Fibroblast of the aortic adventitia (primary cell): ENCODE data around the gene NCK2. TPM values are rescaled to one million over a fixed set of nuclear protein-coding genes. Genes with fewer than 3 reads are reported as not detected.
A peak's percentile ranks its signal among the peaks of the same experiment; 100 is the strongest.

Experiments used
- DNase-seq: peaks from one replicate; pipeline ENCODE4 v3.0.0-alpha.2; 2010; ENCODE audit warnings: low read depth
- H3K4me3 ChIP-seq: 2 replicates; pipeline ENCODE4 v1.5.1; 2011; ENCODE audit warnings: low read depth, mild to moderate bottlenecking, control low read depth, low read length, moderate library complexity
- total RNA-seq: library from RNA; depleted of rRNA; stranded (reverse); fragments of >200 nt; gene quantifications from 2 replicates; pipeline ENCODE4 v1.2.3, GENCODE V29; 2012; ENCODE audit warnings: low replicate concordance
- TF ChIP-seq, protein P1 (sequence below): IDR thresholded peaks from 2 replicates; pipeline ENCODE4 v1.5.1; 2011; ENCODE audit warnings: mild to moderate bottlenecking, low read length, control low read depth, inconsistent platforms; ENCODE audit not compliant: insufficient read depth

The NCK2 gene
- total RNA-seq, 1 donor: 9.4 TPM

DNA sequence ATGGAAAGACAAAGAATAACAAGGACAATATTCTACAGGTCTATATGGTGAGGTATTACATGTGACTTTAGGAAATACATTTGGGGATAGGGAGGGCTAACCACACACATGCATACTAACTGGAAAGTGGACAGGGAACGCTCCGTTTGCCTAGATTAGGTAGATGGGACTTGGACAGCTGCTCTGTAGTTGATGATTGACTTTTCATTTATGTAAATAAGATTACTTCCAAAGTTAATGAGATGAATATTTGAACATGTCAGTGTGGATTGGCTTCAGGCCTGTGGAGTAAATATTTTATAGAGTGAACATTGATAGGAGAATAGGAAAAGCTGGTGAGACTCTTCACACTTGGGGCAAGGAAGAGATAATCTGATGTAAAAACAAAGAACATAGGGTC, 142.0 kb downstream of the NCK2 start:
- no peak for DNase-seq
- no peak overlapping the region for H3K4me3 ChIP-seq
- TF ChIP-seq, protein P1, sequence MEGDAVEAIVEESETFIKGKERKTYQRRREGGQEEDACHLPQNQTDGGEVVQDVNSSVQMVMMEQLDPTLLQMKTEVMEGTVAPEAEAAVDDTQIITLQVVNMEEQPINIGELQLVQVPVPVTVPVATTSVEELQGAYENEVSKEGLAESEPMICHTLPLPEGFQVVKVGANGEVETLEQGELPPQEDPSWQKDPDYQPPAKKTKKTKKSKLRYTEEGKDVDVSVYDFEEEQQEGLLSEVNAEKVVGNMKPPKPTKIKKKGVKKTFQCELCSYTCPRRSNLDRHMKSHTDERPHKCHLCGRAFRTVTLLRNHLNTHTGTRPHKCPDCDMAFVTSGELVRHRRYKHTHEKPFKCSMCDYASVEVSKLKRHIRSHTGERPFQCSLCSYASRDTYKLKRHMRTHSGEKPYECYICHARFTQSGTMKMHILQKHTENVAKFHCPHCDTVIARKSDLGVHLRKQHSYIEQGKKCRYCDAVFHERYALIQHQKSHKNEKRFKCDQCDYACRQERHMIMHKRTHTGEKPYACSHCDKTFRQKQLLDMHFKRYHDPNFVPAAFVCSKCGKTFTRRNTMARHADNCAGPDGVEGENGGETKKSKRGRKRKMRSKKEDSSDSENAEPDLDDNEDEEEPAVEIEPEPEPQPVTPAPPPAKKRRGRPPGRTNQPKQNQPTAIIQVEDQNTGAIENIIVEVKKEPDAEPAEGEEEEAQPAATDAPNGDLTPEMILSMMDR: no peak

DNA sequence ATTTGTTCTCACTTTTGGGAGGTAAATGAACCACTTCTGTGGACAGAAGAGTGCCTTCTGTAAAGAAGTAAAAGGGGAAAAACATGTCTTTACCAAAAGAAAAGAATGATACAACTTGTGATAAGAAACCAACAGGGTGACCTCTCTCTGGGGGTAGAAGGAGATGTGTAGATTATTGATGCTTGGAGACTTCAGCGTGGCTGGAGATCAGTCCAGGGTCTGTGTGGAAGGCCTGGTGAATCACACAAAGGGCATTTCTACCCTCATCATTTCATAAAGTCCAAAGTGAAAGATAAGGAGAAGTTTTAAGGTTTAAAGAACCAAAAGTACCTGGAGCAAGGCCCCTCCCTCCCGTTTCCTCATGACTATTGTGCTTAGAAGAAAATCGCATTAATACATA, 142.5 kb downstream of the NCK2 start:
- TF ChIP-seq, protein P1: no peak
- DNase-seq: peak; percentile 15

DNA sequence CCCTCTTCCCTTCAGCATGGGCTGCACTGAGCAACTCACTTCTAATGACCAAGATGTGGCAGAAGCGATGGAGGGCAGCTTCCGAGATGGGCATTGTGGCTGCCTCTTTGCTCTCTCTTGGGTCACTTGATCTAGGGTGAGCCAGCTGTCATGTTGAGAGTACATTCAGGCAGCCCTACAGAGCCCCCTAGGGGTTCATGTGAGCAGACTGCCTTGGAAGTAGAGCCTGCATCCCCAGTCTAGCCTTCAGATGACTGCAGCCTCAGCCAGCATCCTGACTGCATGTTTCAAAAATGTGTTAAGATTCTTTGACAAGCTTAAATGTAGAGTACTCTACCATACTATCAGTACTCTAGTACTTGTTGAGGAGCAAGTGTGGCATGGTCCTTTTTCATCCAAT, 143.9 kb downstream of the NCK2 start:
- no peak overlapping the region for H3K4me3 ChIP-seq
- TF ChIP-seq, protein P1: no peak
- no peak for DNase-seq

More for the DNA sequence above, 142.5 kb downstream of the NCK2 start:
- no peak overlapping the region for H3K4me3 ChIP-seq

DNA sequence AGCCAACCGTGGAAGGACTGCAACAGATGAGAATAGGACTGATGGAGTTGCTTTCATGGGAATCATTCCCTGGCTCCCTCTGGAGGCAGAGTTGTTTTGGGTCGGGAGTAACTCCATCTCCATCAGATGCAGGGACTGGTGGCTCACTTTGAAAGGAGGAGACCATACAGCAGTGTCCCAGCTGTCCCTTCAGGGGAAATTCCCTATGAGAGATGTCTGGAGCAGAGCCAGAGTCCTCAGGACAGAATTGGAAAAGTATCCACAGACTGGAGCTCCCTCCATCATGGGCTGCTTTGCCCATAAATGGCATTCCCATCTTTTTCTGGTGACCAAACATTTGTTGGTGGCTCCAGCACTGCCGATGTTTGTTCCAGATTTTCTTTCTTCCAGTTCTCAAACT, 144.3 kb downstream of the NCK2 start:
- DNase-seq: no peak
- H3K4me3 ChIP-seq: no peak overlapping the region
- TF ChIP-seq, protein P1: no peak

DNA sequence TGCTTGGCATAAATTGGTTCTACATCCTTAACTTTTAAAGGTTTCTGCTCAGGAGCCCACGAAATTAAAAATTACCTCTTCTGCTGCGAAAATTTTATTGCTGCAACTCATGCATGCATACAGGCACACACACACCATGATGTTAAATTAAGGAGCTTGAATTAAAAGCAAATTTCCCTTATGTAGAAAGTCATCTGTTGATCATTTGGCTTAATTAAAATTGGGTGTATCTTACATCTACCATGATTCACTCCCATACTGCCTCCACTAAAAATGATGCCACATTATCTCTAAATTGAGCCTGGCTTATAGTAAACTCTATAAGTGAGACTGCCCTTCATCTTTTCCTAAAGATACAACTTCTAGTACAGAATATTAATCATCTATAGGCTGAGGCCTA, 145.4 kb downstream of the NCK2 start:
- no peak for DNase-seq
- H3K4me3 ChIP-seq: no peak overlapping the region
- TF ChIP-seq, protein P1: no peak

DNA sequence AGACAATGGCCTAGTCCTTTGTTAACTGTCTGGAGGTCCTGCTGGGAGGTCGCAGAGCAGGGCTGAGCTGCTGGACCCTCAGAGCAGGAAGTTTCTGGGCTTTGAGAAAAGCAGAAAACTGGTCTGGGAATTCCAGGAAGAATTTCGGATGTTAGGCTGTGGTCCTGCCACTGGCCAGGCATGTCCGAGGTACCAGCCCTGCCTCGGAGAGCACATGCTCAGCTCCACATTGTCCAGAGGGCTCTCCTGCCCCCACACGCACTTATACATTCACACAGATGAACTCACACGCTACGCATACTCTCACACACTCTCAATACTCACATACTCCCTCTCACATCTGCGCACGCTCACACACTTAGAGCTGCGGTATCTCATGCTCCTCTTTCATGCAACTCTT, 146.1 kb downstream of the NCK2 start:
- H3K4me3 ChIP-seq: no peak overlapping the region
- TF ChIP-seq, protein P1: no peak
- DNase-seq: no peak
